Brain microvascular endothelial cell (primary cell): Measurements from ENCODE around the gene RALGPS1.

ENCODE experiments used
- DNase-seq: peaks from one replicate; pipeline ENCODE4 v3.0.0-alpha.2; 2020
- H3K27ac ChIP-seq: fragments of 250-450 bp; sonication (Bioruptor Pico); 2 replicates; pipeline ENCODE4 v1.5.1; 2020; ENCODE audit warnings: mild to moderate bottlenecking, moderate library complexity
- H3K27me3 ChIP-seq: fragments of 250-450 bp; sonication (Bioruptor Pico); replicated peaks from 2 replicates; pipeline ENCODE4 v1.5.1; 2020; ENCODE audit warnings: mild to moderate bottlenecking
- H3K36me3 ChIP-seq: fragments of 250-450 bp; sonication (Bioruptor Pico); replicated peaks from 2 replicates; pipeline ENCODE4 v1.5.1; 2020; ENCODE audit warnings: mild to moderate bottlenecking
- H3K4me3 ChIP-seq: 2 replicates; pipeline ENCODE4 v1.5.1; 2011; ENCODE audit warnings: low read depth, mild to moderate bottlenecking, control low read depth, low read length, moderate library complexity
- in situ Hi-C: cut with HindIII; loops from 2 replicates; pipeline ENCODE4 v1.10.0; 2017; ENCODE audit warnings: low sequenced_read_pairs, low pct_ligation_motif_present
- TF ChIP-seq, protein P1 (sequence below): IDR thresholded peaks from 2 replicates; pipeline ENCODE4 v1.5.1; 2011; ENCODE audit warnings: low read depth, mild to moderate bottlenecking, moderate library complexity, low read length, control low read depth, inconsistent platforms; ENCODE audit errors: missing control alignments

RALGPS1 gene

DNA sequence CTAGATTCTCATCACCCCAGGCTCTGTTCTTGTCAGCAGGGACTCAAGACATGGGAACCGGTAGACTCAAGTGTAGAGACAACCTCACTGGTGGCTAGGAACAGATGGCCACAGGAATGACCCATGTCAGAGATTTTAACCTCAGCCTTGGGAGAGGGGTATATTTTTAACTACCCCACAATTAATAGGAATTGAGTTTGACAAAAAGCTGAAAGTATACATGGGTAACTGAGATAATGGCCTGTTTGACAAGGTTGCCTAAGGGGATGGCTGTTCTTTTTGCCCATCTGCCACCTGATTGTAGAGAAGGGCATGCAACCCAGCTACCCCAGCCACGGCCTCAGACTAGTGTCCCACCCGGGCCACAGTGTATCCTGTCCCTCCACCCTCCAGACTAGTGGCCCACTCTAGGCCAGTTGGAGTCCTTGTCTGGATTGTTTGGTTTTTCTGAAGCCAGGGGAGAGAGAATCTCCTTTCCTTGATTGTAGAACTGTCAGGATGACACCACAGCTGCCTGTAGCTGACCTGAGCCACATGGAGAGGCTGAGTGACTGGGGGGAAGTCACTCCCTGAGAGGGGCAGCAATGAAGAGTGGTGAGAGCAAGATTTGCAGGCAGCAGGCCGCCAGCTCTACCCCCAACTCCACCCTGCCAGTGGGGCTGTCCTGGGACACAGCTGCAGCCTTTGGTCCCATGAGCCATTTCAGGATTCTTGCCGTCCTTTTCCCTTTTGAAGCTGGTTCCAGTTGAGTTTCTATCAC is 222.5 kb downstream of the RALGPS1 start:
- H3K27ac ChIP-seq: no peak overlapping the region
- H3K4me3 ChIP-seq: no peak overlapping the region
- H3K27me3 ChIP-seq: no peaks in the 10 kb centered on the region
- H3K36me3 ChIP-seq: no peaks in the 10 kb centered on the region
- DNase-seq: no peak
- in situ Hi-C loops: no loop called here
- TF ChIP-seq, protein P1, sequence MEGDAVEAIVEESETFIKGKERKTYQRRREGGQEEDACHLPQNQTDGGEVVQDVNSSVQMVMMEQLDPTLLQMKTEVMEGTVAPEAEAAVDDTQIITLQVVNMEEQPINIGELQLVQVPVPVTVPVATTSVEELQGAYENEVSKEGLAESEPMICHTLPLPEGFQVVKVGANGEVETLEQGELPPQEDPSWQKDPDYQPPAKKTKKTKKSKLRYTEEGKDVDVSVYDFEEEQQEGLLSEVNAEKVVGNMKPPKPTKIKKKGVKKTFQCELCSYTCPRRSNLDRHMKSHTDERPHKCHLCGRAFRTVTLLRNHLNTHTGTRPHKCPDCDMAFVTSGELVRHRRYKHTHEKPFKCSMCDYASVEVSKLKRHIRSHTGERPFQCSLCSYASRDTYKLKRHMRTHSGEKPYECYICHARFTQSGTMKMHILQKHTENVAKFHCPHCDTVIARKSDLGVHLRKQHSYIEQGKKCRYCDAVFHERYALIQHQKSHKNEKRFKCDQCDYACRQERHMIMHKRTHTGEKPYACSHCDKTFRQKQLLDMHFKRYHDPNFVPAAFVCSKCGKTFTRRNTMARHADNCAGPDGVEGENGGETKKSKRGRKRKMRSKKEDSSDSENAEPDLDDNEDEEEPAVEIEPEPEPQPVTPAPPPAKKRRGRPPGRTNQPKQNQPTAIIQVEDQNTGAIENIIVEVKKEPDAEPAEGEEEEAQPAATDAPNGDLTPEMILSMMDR: no peak

DNA sequence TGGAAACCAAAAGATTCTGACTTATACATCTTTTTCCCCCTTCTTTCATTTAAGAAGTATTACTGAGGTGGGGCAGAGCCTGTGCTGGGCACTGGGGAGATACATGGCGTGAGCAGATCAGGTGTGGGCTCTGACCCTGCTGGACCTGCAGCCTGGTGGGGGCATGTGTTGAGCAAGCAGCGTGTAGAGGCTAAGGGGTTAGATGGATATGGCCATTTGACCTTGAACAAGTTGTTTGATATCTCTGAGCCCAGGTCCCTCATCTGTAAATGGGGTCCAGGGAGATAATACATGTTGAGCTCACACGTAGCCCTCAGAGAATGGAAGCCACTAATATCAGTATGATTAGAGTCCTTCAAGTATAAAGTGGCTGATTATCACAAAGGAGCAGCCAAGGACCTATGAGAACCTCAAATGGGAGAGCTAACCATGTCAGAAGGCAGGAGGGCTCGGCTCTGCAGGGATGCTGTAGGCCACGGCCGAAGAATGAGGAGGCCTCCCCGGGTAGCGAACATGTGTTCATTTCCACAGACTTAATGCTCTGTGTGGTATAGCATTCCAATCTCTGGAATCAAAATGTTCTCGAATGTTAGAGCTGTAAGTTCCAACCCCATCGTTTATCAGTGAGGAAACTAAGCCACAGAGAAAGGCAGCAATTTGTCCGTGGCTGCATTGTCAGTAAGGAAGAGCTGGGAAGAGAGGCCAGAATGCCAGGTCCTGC is 223.2 kb downstream of the RALGPS1 start:
- no peak for DNase-seq
- no peak overlapping the region for H3K27ac ChIP-seq
- TF ChIP-seq, protein P1: no peak
- H3K4me3 ChIP-seq: no peak overlapping the region
- no peaks in the 10 kb centered on the region for H3K36me3 ChIP-seq
- in situ Hi-C loops: no loop called here
- no peaks in the 10 kb centered on the region for H3K27me3 ChIP-seq

DNA sequence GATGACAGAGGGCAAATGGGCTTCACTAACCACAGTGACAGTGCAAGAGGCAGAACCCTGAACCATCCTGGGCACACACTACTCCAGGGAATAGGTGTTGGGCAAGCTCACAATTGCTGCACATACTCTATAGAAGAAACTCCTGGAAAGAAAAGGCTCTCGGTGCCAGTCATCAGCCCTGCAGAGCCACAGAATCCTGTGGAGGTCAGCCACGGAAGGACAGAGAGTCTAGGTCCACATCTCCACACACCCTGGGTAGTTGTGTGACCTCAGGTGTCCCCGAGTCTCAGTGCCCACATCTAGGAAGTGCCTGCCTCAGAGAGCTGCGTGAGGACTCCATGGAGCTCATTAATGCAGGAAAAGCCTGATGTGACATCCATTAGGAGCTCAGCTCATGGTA is 223.9 kb downstream of the RALGPS1 start:
- H3K36me3 ChIP-seq: no peaks in the 10 kb centered on the region
- TF ChIP-seq, protein P1: no peak
- DNase-seq: no peak
- H3K4me3 ChIP-seq: no peak overlapping the region
- H3K27me3 ChIP-seq: no peaks in the 10 kb centered on the region
- H3K27ac ChIP-seq: no peak overlapping the region
- in situ Hi-C loops: no loop called here

DNA sequence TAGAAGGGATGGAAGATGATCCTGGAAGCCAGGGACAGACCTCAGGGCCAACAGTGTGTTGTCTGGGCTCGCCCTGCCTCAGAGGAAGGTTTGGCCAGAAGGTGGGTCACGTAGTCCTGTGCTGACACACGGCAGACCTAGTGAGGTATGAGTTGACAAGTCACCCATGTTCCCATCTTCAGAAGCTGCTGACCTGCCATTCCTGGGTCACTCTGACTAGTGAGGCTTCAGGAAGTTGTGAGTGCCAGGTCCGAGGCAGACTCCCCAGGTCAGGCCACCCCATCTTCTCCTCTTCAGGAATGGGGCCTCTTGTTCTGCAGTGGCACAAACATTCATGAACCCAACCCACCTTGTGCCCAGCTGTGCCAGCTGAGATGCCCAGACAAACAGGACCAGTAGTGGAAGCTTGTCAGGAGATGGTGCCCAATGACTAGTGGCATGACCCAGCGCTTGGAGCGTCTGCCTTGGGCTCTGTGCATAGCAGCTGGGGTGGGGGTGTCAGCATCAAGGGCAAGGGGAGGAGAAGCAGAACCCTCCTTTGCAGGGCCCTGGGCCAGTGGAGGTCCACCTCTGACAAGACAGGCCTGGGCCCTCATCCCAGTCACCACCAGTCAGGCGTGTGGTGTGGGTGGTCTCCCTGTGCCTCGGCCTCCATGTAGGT is 224.6 kb downstream of the RALGPS1 start:
- no peaks in the 10 kb centered on the region for H3K36me3 ChIP-seq
- no peak overlapping the region for H3K4me3 ChIP-seq
- TF ChIP-seq, protein P1: no peak
- H3K27ac ChIP-seq: no peak overlapping the region
- DNase-seq: no peak
- no peaks in the 10 kb centered on the region for H3K27me3 ChIP-seq
- in situ Hi-C loops: no loop called here

DNA sequence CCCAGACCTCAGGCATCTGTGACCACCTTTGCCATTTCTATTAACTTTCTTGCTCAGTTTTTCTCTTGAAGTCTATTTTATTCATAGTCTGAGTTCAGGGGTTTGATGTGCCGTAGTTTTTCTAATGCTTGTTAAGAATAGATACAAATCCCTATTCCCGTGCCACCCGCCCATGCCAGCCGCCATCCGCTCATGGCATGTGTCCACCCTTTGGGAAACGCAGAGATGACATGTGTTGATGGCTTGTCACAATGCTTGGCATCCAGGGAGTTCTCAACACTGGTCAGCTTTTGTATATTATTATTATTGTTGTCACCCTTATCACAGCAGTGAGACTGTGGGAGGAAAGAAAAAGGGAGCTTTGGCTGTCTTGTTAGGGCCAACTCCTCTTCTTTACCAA is 225.2 kb downstream of the RALGPS1 start:
- in situ Hi-C loops: no loop called here
- no peak for DNase-seq
- no peaks in the 10 kb centered on the region for H3K27me3 ChIP-seq
- H3K4me3 ChIP-seq: no peak overlapping the region
- TF ChIP-seq, protein P1: no peak
- no peaks in the 10 kb centered on the region for H3K36me3 ChIP-seq
- H3K27ac ChIP-seq: no peak overlapping the region
